CD14-positive monocyte (primary cell): ENCODE results near the gene ODC1. TPM values are rescaled to one million over a fixed set of nuclear protein-coding genes. Genes with fewer than 3 reads are reported as not detected.

Experiments
- DNase-seq, 3 donors: peaks; one replicate each; pipeline ENCODE4 v3.0.0-alpha.2; 2011 to 2022
- H2AFZ ChIP-seq: 2 replicates; pipeline ENCODE4 v1.6.0; 2012; ENCODE audit warnings: mild to moderate bottlenecking, low read depth, low read length, inconsistent platforms; ENCODE audit not compliant: insufficient read depth, poor library complexity, severe bottlenecking
- H3K27ac ChIP-seq, 2 donors: 1 replicate in 1 of 2; 2 replicates in 1 of 2; pipeline ENCODE4 v1.5.1; 2012 to 2013; ENCODE audit warnings: low read length in 2 of 2, control low read depth in 1 of 2, inconsistent platforms in 1 of 2, low read depth in 1 of 2, mild to moderate bottlenecking in 1 of 2
- H3K27me3 ChIP-seq, 2 donors: one replicate each; pipeline versions ENCODE4 v1.6.0 to v1.6.1; 2011 to 2013; ENCODE audit warnings: low read length in 2 of 2; ENCODE audit not compliant: control insufficient read depth in 2 of 2, insufficient read depth in 2 of 2
- H3K36me3 ChIP-seq, 2 donors: replicated peaks in 1 of 2; 1 replicate in 1 of 2; 2 replicates in 1 of 2; pipeline versions ENCODE4 v1.5.1 to v1.6.1; 2012 to 2013; ENCODE audit warnings: low read length in 2 of 2, control low read depth in 1 of 2, inconsistent platforms in 1 of 2, mild to moderate bottlenecking in 1 of 2; ENCODE audit not compliant: insufficient read depth in 2 of 2, control insufficient read depth in 1 of 2
- H3K4me1 ChIP-seq, 2 donors: 1 replicate in 1 of 2; 2 replicates in 1 of 2; pipeline versions ENCODE4 v1.5.1 to v1.6.1; 2012 to 2013; ENCODE audit warnings: low read length in 2 of 2, control low read depth in 1 of 2, inconsistent platforms in 1 of 2, mild to moderate bottlenecking in 1 of 2, moderate library complexity in 1 of 2; ENCODE audit not compliant: insufficient read depth in 2 of 2, control insufficient read depth in 1 of 2
- H3K4me2 ChIP-seq: replicated peaks from 2 replicates; pipeline ENCODE3; 2012; ENCODE audit warnings: low read length, moderate library complexity, mild to moderate bottlenecking; ENCODE audit not compliant: poor library complexity, severe bottlenecking; ENCODE audit errors: extremely low read depth
- H3K4me3 ChIP-seq, 3 experiments: fragments of 200-600 bp in 1 of 3; sonication (generic) in 1 of 3; replicated peaks in 1 of 3; 1 replicate in 2 of 3; 2 replicates in 1 of 3; pipeline ENCODE4 v1.5.1; 2011 to 2013; ENCODE audit warnings: low read length in 3 of 3, mild to moderate bottlenecking in 3 of 3, control low read depth in 2 of 3, low read depth in 2 of 3, inconsistent platforms in 1 of 3, moderate library complexity in 1 of 3
- H3K79me2 ChIP-seq: 2 replicates; pipeline ENCODE4 v1.6.0; 2012; ENCODE audit warnings: mild to moderate bottlenecking, control low read depth, inconsistent platforms, low read length, moderate library complexity; ENCODE audit not compliant: insufficient read depth
- H3K9ac ChIP-seq: 2 replicates; pipeline ENCODE4 v1.6.0; 2017; ENCODE audit warnings: low read length, mild to moderate bottlenecking; ENCODE audit not compliant: insufficient read depth, poor library complexity, severe bottlenecking
- H3K9me3 ChIP-seq, 2 donors: replicated peaks in 1 of 2; 1 replicate in 1 of 2; 2 replicates in 1 of 2; pipeline versions ENCODE4 v1.5.1 to v1.6.1; 2012 to 2013; ENCODE audit warnings: low read length in 2 of 2, control low read depth in 1 of 2; ENCODE audit not compliant: control insufficient read depth in 1 of 2, insufficient read depth in 1 of 2
- H4K20me1 ChIP-seq: 2 replicates; pipeline ENCODE4 v1.6.0; 2012; ENCODE audit warnings: mild to moderate bottlenecking, low read length, control low read depth, moderate library complexity; ENCODE audit not compliant: insufficient read depth
- H3K27ac Mint-ChIP-seq, 7 donors: one replicate each; pipeline ENCODE4 v1.8.0; 2020; ENCODE audit warnings: mild to moderate bottlenecking in 7 of 7, mixed read lengths in 7 of 7, moderate library complexity in 6 of 7, inconsistent platforms in 2 of 7
- H3K27me3 Mint-ChIP-seq, 3 donors: one replicate each; pipeline ENCODE4 v1.8.0; 2021 to 2022; ENCODE audit warnings: low read depth in 3 of 3, mild to moderate bottlenecking in 3 of 3, mixed read lengths in 3 of 3, moderate library complexity in 3 of 3, inconsistent platforms in 1 of 3
- H3K36me3 Mint-ChIP-seq, 2 donors: one replicate each; pipeline ENCODE4 v1.8.0; 2020; ENCODE audit warnings: mixed read lengths in 2 of 2, inconsistent platforms in 1 of 2, mild to moderate bottlenecking in 1 of 2
- H3K4me1 Mint-ChIP-seq: one replicate; pipeline ENCODE4 v1.8.0; 2020; ENCODE audit warnings: mild to moderate bottlenecking, mixed read lengths
- H3K4me3 Mint-ChIP-seq, 2 donors: one replicate each; pipeline ENCODE4 v1.8.0; 2020; ENCODE audit warnings: mild to moderate bottlenecking in 2 of 2, mixed read lengths in 2 of 2, moderate library complexity in 1 of 2
- H3K9me3 Mint-ChIP-seq, 7 donors: one replicate each; pipeline ENCODE4 v1.8.0; 2020 to 2022; ENCODE audit warnings: mixed read lengths in 7 of 7, mild to moderate bottlenecking in 6 of 7, moderate library complexity in 6 of 7, inconsistent platforms in 2 of 7
- WGBS: methylation state at CpG from one replicate; pipeline ENCODE4 v1.1.5; 2013; ENCODE audit warnings: missing lambda C conversion rate; ENCODE audit not compliant: insufficient coverage; 5-methylcytosine and 5-hydroxymethylcytosine counted together
- intact Hi-C, 2 donors: fragments of 100-400 bp; cut with micrococcal nuclease; formaldehyde crosslinking; loops; one replicate each; pipeline versions ENCODE4 v1.15.0 to v1.15.1; 2023
- polyA plus RNA-seq, 3 donors: library from polyadenylated mRNA; depleted of rRNA in 1 of 3; unstranded in 2 of 3; stranded (reverse) in 1 of 3; fragments of 300-500 nt in 2 of 3; fragments of >200 nt in 1 of 3; fragmentation: Illumina TruSeq in 2 of 3; gene quantifications; 1 replicate in 2 of 3; 2 replicates in 1 of 3; pipeline ENCODE4 v1.2.3, GENCODE V29; 2012 to 2021
- TF ChIP-seq, protein P1 (sequence below): fragments of 200-600 bp; IDR thresholded peaks from one replicate; pipeline ENCODE4 v1.8.0; 2022; ENCODE audit warnings: antibody characterized with exemption, mild to moderate bottlenecking

Gene ODC1
- polyA plus RNA-seq, 3 donors, result 22.7 to 27.3 (median 23.6) TPM

DNA sequence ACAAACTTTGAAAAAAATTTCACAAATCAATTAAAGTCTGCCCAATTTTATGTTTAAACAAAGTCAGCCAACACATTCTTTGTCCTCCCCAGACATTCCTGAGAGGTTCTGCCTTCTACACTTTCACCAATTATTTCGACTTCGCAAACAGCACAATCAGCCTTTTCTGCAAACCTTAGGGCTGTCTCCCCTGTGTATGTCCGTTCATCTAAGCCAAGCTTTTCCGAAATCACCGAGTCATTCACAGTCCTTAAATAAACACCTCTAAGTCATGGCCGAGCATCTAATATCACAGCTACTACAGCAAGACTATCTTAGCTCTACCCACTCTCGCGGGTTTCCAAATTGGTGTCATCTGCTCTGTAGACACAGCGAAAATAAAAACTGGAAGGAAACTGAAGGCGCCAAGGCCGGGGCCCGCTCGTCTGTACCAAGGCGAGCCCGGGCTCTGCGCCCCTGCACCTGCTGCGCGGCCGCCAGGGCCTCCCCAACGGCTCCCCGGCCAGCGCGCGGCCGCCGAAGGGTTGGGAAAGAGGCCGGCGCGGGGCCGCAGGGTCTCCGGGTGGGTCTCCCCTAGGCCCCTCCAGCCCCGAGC, 730 bp downstream of the ODC1 start:
- Histone ChIP-seq H3K4me2 (peak overlapping the region; percentile 81), H3K9ac (peak overlapping the region; percentile 73), H3K27ac (peak overlapping the region; percentile 64 to 83), H3K4me3 (peak overlapping the region; percentile 29 to 71 (median 40)), H3K4me1 (peaks cover 36 to 50% of the 10 kb centered on the region in 2 donors), H3K79me2 (peaks cover 20% of the 10 kb centered on the region), H3K9me3 (no peaks in the 10 kb centered on the region), H3K36me3 (peaks cover 14 to 25% of the 10 kb centered on the region in 2 donors), H3K27me3 (no peaks in the 10 kb centered on the region), H2AFZ (peak overlapping the region; percentile 75), H4K20me1 (peaks cover 23% of the 10 kb centered on the region)
- peak overlapping the region; percentile 18 to 88 (median 82) for H3K27ac Mint-ChIP-seq
- peaks cover 23 to 24% of the 10 kb centered on the region in 2 donors for H3K36me3 Mint-ChIP-seq
- peaks cover 39% of the 10 kb centered on the region for H3K4me1 Mint-ChIP-seq
- H3K27me3 Mint-ChIP-seq, result no peaks in the 10 kb centered on the region
- no peaks in the 10 kb centered on the region for H3K9me3 Mint-ChIP-seq
- DNase-seq, result peak in 2 of 3 donors; percentile 49 to 51
- TF ChIP-seq, protein P1, sequence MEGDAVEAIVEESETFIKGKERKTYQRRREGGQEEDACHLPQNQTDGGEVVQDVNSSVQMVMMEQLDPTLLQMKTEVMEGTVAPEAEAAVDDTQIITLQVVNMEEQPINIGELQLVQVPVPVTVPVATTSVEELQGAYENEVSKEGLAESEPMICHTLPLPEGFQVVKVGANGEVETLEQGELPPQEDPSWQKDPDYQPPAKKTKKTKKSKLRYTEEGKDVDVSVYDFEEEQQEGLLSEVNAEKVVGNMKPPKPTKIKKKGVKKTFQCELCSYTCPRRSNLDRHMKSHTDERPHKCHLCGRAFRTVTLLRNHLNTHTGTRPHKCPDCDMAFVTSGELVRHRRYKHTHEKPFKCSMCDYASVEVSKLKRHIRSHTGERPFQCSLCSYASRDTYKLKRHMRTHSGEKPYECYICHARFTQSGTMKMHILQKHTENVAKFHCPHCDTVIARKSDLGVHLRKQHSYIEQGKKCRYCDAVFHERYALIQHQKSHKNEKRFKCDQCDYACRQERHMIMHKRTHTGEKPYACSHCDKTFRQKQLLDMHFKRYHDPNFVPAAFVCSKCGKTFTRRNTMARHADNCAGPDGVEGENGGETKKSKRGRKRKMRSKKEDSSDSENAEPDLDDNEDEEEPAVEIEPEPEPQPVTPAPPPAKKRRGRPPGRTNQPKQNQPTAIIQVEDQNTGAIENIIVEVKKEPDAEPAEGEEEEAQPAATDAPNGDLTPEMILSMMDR, result no peak
- H3K4me3 Mint-ChIP-seq, result peak overlapping the region; percentile 68 to 94
- intact Hi-C loops, result loop anchor here (5.0 to 10.0 kb wide), 2 partner anchors 325 to 493 kb away; partner anchors contain the start of genes GRHL1 (in 2 of the 2) and RRM2 (in 1 of the 2)
- 3% methylated on average over 30 of the region's 32 CpGs for WGBS

DNA sequence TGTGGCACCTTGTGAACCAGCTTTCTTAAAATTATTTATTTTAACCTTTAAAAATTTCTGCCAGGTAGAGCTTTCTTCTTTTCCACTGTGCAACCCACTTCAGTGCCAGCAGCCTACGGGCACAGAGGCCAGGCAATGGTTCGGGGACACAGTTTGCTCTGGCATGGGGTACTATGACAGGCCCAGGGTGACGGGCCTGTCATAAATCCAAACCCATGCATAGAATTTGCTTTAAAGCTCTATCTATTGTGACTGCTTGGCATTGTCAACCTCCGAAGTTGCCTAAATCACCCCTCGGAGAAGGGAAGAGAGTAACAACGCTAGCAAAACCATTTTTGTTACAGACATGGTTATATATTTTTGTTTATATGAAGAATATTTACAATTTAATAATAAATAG, 1.5 kb downstream of the ODC1 start:
- WGBS, result 90% methylated on average over 3 of the region's 6 CpGs
- Histone ChIP-seq H3K27me3 (no peaks in the 10 kb centered on the region), H3K4me3 (peak overlapping the region in 1 of 3 experiments; percentile 71), H3K9ac (no peak overlapping the region), H3K4me2 (peak overlapping the region; percentile 81), H2AFZ (no peak overlapping the region), H4K20me1 (peaks cover 23% of the 10 kb centered on the region), H3K27ac (no peak overlapping the region), H3K79me2 (peaks cover 20% of the 10 kb centered on the region), H3K36me3 (peaks cover 22 to 33% of the 10 kb centered on the region in 2 donors), H3K4me1 (peaks cover 36 to 50% of the 10 kb centered on the region in 2 donors), H3K9me3 (no peaks in the 10 kb centered on the region)
- peaks cover 30 to 32% of the 10 kb centered on the region in 2 donors for H3K36me3 Mint-ChIP-seq
- intact Hi-C loops, result loop anchor here (5.0 to 10.0 kb wide), 2 partner anchors 324 to 492 kb away; partner anchors contain the start of genes GRHL1 (in 2 of the 2) and RRM2 (in 1 of the 2)
- TF ChIP-seq, protein P1, result no peak
- no peak for DNase-seq
- no peaks in the 10 kb centered on the region for H3K27me3 Mint-ChIP-seq
- H3K27ac Mint-ChIP-seq, result no peak overlapping the region
- peaks cover 36% of the 10 kb centered on the region for H3K4me1 Mint-ChIP-seq
- no peak overlapping the region for H3K4me3 Mint-ChIP-seq
- H3K9me3 Mint-ChIP-seq, result no peaks in the 10 kb centered on the region
